ENCODE measurements around the gene SLC35F2.
"Not testable (repeated sequence)": the region's sequence is repeated elsewhere in the genome, so short reads cannot be mapped to it uniquely, and the experiment has no call there.

The SLC35F2 gene
- long read RNA-seq, donor 1, partial matches to known transcripts: 0 of 3 reads
- long read RNA-seq, donor 1, other reads (novel, unspliced or antisense): 0 of 3 reads
- long read RNA-seq, donor 2, partial matches to known transcripts: 62 of 62 reads
- long read RNA-seq, donor 2, other reads (novel, unspliced or antisense): 0 of 62 reads
- long read RNA-seq, donor 3, partial matches to known transcripts: 0 of 4 reads
- long read RNA-seq, donor 3, other reads (novel, unspliced or antisense): 0 of 4 reads
- long read RNA-seq, donor 4, transcript SLC35F2-204 (8 exons, 3,170 nt): major isoform, 6 of 7 reads
- long read RNA-seq, donor 4, partial matches to known transcripts: 0 of 7 reads
- long read RNA-seq, donor 4, other reads (novel, unspliced or antisense): 0 of 7 reads
- long read RNA-seq, donor 5, partial matches to known transcripts: 0 of 4 reads
- long read RNA-seq, donor 5, other reads (novel, unspliced or antisense): 0 of 4 reads
- long read RNA-seq, donor 6, transcript SLC35F2-204 (8 exons, 3,170 nt): major isoform, 7 of 7 reads
- long read RNA-seq, donor 6, partial matches to known transcripts: 0 of 7 reads
- long read RNA-seq, donor 6, other reads (novel, unspliced or antisense): 0 of 7 reads
- long read RNA-seq, donor 7, partial matches to known transcripts: 0 of 4 reads
- long read RNA-seq, donor 7, other reads (novel, unspliced or antisense): 0 of 4 reads
- long read RNA-seq, donor 8, transcript SLC35F2-204 (8 exons, 3,170 nt): major isoform, 7 of 7 reads
- long read RNA-seq, donor 8, partial matches to known transcripts: 0 of 7 reads
- long read RNA-seq, donor 8, other reads (novel, unspliced or antisense): 0 of 7 reads

DNA sequence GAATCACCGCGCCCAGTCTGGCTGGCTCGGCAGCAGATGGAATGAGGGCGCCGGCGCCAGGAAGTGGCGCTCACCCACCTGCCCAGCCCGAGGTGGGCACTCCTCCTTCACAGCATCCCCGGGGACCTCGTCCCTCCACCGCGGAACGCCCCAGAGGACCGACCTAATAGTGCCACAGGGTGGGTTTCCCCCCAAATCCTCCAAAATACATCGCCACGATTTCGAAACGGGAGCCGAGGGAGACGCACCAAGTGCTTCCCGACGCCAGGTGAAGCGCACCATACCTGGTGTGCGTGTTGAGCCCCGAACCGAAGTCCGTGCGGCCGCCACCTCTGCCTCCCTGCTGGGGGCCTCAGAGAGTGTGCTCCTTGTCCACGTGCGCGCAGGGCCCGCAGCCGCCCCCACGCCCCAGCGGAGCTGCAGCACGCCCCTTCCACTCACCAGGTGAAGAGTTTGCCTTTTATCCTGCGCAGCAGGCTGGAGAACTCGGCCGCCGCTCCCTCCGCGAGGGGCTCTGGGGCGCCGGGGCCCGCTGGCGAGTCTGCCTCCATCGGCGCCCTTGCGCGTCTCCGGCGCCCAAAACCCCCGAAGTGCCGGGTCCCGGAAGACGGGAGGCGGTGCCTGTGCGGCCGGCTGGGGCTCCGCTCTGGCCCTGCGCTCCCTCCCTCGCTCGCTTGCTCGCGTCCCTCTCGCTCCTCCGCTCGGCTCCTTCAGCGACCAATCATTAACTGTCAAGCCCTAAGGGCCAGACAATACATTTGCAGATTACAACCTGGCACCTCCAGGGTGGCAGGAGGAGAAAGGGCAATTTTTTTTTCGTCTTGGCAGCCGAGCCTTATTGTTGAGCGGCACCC is at the start of gene SLC35F2:
TSS of gene SLC35F2 (minus strand) at position 571 of the 854 bp plus-strand sequence. CDS start at position 551, 20 bp downstream.
- peak; percentile 84 for DNase-seq

DNA sequence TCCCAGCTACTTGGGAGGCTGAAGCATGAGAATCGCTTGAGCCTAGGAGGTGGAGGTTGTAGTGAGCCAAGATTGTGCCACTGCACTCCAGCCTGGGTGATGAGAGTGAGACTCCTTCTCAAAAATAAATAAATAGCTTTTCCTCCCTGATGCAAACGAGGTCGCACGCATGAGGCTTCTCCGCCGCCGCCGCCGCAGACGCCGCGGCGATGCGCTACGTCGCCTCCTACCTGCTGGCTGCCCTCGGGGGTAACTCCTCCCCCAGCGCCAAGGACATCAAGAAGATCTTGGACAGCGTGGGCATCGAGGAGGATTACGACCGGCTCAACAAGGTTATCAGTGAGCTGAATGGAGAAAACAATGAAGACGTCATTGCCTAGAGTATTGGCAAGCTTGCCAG is 49.6 kb upstream of the SLC35F2 start:
- no peak for DNase-seq

- DNase-seq: no peak
These were observed 39.7 kb upstream of the SLC35F2 start for GRCh38 chr11:107898270-107898669.

DNA sequence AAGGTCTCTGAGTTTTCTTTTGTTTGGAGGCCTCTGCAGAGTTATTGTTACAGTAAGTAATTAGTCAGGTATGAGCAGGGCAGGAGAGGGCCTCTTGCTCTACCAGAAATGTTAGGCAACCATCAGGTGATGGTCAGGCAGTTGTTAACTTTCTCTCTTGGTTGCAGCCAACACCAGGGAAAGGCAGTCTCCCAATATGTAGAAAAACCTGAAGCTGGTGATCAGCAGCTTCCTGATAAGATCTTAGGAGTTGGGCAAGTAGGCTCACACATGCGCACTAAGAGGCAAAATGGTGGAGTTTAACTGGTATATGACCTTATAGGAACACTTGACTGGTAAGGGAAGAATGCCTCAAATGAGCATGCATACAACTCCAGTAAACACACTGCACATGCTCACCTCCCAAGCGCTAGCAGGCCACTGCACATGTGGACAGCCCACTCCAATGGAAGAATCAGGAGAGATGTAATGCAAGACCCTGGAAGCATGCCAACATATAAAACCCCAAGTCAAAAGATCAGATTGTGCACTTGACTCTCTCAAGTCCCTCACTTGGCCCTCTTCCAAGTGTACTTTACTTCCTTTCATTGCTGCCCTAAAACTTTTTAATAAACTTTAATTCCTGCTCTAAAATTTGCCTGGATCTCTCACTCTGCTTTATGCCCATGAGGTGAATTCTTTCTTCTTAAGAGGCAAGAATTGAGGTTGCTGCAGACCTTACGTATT is 23.7 kb upstream of the SLC35F2 start:
- no peak for DNase-seq

DNA sequence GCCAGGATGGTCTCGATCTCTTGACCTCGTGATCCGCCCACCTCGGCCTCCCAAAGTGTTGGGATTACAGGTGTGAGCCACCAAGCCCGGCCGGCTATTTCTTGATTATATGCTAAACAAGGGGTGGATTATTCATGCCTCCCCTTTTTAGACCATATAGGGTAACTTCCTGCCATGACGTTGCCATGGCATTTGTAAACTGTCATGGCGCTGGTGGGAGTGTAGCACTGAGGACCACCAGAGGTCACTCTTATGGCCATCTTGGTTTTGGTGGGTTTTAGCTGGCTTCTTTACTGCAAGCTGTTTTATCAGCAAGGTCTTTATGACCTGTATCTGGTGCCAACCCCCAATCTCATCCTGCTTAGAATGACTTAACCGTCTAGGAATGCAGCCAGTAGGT is 22.9 kb upstream of the SLC35F2 start:
- not testable (repeated sequence) for DNase-seq

- DNase-seq: no peak
These were observed 17.6 kb upstream of the SLC35F2 start for GRCh38 chr11:107876141-107876540.

- DNase-seq: no peak
These were observed 6.0 kb upstream of the SLC35F2 start for GRCh38 chr11:107864591-107864990.

DNA sequence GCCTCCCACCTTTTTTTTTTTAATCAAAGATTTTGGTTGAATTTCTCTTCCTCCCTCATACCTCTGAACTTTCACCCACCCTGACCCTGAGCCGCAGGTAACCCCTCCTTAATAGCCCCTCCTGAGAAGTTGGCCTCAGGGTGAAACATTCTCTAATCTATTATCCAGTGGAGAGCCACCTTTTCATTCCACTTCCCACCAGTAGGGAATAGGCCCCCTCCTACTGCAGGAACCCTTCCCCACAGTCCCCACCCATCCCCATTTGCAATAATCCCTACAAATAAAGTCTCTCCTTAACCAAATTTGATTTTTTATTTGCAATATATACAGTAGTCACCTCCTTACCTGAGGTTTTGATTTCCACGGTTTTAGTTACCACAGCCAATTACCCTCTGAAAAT is 2.1 kb upstream of the SLC35F2 start:
- DNase-seq: no peak

DNA sequence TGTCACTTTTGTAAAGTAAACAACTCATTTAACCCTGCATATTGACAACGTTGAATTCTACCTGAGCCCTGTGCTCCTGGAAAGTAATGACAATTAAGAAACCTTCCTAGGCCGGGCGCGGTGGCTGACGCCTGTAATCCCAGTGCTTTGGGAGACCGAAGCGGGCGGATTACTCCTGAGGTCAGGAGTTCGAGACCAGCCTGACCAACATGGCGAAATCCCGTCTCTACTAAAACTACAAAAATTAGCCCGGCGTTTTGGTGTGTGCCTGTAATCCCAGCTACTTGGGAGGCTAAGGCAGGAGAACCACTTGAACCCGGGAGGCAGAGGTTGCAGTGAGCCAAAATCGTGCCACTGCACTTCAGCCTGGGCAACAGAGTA is 1.6 kb upstream of the SLC35F2 start:
- not testable (repeated sequence) for DNase-seq

- peak; percentile 48 for DNase-seq
These were observed 1.1 kb upstream of the SLC35F2 start for GRCh38 chr11:107859459-107860239.

- DNase-seq: no peak
These were observed 904 bp downstream of the SLC35F2 start for GRCh38 chr11:107857550-107858216.

DNA sequence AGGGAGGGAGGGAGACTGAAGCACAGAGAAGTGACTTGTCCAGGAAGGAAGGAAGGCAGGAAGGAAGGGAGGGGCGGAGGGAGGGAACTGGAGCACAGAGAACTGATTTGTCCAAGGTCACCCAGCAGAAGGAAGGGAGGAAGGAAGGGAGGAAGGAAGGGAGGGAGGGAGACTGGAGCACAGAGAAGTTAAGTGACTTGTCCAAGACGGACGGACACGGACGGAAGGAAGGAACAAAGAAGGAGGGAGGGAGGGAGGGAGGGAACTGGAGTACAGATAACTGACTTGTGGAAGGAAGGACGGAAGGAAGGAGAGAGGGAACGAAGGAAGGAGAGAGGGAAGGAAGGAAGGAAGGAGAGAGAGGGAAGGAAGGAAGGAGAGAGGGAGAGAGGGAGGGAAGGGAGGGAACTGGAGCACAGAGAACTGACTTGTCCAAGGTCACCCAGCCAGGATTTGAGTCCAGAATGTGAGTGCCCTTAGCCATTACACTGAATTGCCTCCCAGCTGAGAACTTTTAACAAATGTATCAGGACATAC is 1.5 kb downstream of the SLC35F2 start:
- DNase-seq: no peak

DNA sequence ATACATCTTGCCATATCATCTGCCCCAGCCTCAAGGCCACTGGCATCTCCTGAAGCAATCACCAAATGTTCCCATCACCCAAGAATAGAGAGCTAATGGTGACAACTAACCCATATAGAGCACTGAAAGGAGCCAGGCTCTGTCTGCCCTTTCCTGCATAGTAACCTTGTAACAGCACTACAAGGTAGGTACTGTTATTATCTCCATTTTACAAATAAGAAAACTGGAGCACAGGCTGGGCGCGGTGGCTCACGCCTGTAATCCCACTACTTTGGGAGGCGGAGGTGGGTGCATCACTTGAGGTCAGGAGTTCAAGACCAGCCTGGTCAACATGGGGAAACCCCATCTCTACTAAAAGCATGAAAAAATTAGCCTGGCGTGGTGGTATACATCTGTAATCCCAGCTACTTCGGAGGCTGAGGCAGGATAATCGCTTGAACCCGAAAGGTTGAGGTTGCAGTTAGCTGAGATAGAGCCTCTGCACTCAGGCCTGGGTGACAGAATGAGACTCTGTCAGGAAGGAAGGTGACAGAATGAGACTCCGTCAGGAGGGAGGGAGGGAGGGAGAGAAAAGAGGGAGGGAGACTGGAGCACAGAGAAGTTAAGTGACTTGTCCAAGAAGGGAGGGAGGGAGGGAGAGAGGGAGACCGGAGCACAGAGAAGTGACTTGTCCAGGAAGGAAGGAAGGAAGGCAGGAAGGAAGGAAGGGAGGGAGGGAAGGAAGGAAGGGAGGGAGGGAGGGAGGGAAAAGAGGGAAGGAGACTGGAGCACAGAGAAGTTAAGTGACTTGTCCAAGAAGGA is 2.2 kb downstream of the SLC35F2 start:
- no peak for DNase-seq

DNA sequence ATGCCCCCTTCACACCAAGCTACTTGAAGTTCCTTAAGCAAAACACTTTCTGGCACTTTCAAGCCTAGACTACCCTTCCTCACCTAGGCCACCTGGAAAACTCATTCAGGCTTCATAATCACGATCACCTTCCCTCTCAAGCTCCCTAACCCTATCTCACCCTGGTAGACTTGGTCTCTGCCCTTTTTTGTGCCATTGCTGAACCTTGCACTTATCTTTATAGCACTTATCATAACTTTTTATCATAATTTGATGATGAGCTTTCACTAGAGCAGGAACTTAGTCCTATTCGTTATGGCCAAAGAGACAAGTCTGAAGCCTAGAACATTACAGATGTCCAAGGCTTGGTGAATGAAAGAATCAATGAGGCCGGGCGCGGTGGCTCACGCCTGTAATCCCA is 5.5 kb downstream of the SLC35F2 start:
- DNase-seq: no peak

DNA sequence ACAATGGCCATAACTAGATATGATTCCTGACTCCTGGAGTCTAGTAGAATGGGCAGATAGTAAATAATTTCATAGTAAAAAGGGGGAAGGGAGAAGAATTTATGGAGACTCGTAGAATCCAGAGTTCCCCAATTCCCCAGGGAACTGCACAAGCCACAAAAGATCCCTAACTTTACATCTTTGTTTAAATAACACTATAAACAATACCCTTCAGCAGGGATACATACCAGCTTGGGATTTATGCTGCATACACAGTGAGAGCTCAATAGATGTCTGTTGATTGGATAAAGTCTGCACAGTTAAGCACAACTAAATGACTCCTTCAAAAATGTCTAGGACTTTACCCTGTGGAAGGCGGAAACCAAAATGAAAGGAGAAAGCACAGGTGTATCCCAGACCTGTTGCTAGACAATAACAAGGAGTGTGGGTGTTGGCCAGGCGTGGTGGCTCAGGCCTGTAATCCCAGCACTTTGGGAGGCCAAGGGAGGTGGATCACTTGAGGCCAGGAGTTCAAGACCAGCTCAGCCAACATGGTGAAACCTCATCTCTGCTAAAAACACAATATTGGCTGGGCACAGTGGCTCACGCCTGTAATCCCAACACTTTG is 6.8 kb downstream of the SLC35F2 start:
- no peak for DNase-seq

DNA sequence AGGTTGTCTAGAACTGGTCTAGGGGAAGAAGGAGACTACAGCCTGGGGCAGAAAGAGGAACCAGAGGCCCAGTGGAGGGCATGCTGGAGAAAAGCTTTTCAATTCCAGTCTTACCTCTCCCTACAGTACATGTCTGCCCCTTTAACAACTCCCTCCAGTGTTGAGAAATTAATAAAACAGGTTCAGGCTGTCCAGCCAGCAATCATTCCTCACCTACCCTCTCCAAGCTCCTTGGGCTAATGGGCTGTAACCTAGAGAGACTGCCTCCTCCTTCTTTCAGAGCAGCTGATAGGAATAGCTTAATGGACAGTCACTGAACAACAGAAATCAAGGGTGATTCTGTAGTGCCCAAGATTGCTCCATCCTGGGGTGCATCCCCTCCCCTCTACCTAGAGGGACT is 8.8 kb downstream of the SLC35F2 start:
- no peak for DNase-seq

GRCh38 chr11:107848345-107848744 is 10.2 kb downstream of the SLC35F2 start:
- no peak for DNase-seq

- no peak for DNase-seq
These were observed 11.4 kb downstream of the SLC35F2 start for GRCh38 chr11:107847184-107847583.

GRCh38 chr11:107844041-107844440 is 14.5 kb downstream of the SLC35F2 start:
- no peak for DNase-seq

Measured in right kidney (tissue), 9 donors.